Measurements from ENCODE around the gene IL7R.
A peak's percentile ranks its signal among the peaks of the same experiment; 100 is the strongest.

IL7R gene

DNA sequence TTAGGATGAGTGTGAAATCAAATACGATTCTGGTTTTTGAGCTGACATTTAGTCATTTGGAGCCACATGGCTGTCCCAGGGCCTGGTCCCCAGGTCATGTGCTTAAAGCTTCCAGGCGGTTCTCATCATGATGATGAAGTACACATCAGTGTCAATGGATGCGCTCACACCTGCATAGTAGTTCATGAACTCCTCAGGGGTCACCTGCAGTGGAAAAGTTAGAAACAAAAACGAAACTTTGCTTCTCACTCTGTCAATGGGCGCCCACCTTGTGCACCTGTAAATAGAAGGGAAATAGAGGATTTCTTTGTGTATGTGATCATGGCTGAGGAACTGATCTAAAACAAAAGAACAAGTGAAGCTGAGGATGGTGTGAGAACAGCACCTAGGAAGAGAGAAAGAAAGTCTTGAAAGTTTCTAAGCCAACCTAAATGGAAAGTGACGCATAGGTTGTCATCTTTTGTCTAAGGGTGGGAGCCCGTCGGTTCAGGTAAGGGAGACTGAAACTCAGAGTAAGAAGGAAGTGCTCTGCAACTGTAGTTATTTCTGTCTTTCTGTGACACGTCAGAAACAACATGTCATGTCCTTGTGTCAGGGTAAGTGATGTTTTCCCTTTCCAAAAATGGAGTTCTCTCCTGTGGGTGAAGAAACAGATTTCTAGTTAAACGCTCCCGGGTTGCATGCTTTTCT lies 47.9 kb downstream of the IL7R start:
- no peak for DNase-seq (ENCODE audit: low read depth in 3 of 3)

- DNase-seq (ENCODE audit: low read depth in 3 of 3) = no peak
Measured at GRCh38 chr5:35908228-35908627, 51.5 kb downstream of the IL7R start.

DNA sequence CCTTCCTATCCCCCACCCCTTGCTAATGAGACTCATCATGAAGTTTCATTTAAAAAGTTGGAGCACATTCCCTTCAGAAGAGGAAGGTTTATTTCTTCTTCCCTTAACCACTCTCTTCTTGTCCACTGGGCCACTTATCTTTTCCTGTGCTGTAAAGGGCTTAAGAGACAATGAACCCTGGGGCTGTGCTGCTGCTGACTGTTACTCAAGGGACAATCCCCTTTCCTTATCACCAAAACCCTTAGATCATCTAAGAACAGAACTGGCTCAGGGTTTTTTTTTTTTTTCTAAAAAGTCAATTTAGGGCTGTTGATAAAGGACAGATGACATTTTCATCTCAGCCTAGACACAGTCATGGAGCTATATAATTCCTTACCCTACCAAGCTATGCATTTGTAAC lies 52.1 kb downstream of the IL7R start:
- DNase-seq (ENCODE audit: low read depth in 3 of 3) = no peak

GRCh38 chr5:35919191-35919590 lies 62.5 kb downstream of the IL7R start:
- no peak for DNase-seq (ENCODE audit: low read depth in 3 of 3)

- DNase-seq (ENCODE audit: low read depth in 3 of 3) = no peak
Measured at GRCh38 chr5:35920890-35921289, 64.2 kb downstream of the IL7R start.

GRCh38 chr5:35921930-35922329 lies 65.2 kb downstream of the IL7R start:
- no peak for DNase-seq (ENCODE audit: low read depth in 3 of 3)

GRCh38 chr5:35922468-35922867 lies 65.8 kb downstream of the IL7R start:
- no peak for DNase-seq (ENCODE audit: low read depth in 3 of 3)

DNA sequence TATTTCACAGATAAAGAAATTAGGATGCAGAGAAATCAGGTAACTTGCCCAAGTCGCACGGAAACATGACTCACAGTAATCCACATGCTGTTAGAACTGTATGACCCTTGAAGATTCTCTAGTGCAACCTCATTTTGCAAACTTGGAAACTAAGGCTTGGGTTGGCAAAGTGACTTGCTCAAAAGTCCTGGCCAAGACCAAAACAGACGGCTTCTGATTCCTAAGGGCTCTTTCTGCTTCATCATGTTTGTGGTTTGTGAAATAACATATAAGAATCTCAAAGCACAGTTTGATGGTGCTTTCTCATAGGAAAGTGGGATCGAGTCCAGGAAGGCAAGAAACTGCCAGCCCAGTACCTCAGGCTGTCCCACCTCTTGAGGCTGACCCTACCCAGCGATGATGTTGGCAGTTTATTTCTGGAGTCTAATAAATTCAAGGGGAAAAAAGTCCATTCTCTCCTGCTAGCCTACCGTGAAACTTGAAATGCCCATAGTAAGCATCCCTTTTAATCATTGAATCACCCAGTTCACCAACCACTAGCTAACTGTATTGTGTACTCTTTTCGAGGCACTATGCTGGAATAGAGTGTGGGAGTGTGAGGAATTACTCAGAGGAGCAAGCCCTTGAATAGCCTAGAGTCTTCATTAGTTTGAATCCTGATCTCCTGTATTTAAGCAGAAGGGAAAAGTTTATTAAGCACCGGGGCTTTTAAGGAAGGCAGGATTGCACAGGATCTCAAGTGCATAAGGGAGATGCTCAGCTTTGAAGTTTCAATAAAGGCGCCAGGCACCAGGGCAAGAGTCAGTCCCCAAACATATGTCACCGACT lies 67.6 kb downstream of the IL7R start:
- DNase-seq (ENCODE audit: low read depth in 3 of 3) = no peak

DNA sequence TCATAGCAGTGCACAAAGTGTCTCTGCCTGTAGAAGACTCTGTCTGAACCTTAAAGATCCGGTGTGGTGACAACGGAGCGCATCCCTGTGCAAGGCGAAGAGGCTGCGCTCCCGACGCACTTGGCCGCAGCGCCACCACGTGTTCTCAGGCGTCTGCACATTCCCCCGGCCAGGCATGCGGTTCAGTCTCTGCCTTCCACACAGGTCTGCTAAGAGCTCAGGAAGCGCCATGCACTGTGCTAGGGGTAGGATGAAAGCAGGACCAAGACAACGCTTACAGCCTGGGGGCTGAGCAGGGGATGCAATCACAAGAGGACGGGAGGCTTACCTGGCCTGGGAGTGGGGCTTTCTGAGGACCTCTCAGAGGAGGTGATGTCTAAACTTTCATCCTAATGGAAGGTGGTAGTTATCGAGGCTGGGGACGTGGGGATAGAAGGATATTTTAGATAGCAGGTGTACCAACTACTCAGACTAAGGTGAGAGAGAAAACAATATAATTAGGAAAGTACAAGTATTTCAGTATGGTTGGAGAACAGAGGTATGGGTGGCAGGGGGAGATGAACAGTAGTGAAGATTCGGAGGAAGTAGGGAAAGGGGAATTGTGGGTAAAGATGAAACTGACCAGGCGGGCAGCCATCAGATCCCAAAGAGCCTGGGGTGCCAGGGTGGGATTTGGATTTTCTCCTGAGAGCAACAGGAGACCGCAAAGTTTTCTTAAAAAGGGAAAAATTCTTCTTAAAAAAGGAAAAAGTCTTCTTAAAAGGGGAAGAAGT lies 68.4 kb downstream of the IL7R start:
- peak; percentile 81 to 84 (median 84) for DNase-seq (ENCODE audit: low read depth in 3 of 3)

DNA sequence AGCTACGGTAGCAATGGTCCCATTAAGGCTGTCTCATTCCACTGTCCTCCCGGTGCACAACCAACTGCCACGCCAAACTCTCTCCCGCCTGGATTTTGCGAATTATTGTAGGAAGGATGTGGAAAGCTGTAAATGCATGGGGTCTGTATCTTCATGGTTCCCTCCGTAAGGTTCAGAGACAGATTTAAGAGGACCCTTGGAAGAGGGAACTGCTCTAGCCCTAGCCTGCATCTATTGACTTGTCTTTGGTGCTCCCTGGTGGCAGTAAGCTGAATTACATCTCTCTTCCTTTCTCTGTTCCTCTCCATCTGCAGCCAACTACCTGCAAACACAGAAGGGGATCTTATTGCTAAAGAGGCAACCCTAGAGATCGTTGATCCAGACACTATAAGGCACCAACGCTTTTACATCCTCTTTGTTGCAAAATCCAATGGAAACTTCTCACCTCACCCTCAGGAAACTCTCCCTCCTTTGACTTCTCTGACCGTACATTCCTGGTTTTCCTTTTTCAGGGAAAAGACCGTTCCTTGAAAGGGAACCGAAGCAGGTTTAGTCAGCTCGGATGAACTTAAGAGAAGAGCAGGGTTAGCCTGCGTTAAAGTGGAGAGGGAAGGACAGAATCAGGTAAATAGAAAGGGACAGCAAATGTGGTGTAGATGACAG lies 69.8 kb downstream of the IL7R start:
- DNase-seq (ENCODE audit: low read depth in 3 of 3) = peak; percentile 29 to 68 (median 51)

Measured in stimulated activated CD4-positive, alpha-beta T cell treated with anti-CD3 and anti-CD28 coated beads, TNF-alpha, amount 100 ng/mL, for 48 hours (primary cell).